HEK293 (cell line): ENCODE results near the gene ADIRF.
A peak's percentile ranks its signal among the peaks of the same experiment; 100 is the strongest.

Experiments used
- KLF1 ChIP-seq: fragments of 450-650 bp; formaldehyde crosslinking; IDR thresholded peaks from 2 replicates; pipeline ENCODE4 v1.5.1; 2016; ENCODE audit warnings: missing biosample characterization, missing genetic modification characterization
- PATZ1 ChIP-seq: fragments of 450-650 bp; formaldehyde crosslinking; IDR thresholded peaks from 2 replicates; pipeline ENCODE4 v1.5.1; 2016; ENCODE audit warnings: missing biosample characterization, missing genetic modification characterization
- PRDM4 ChIP-seq: fragments of 450-650 bp; formaldehyde crosslinking; IDR thresholded peaks from 2 replicates; pipeline ENCODE4 v1.5.1; 2017; ENCODE audit warnings: missing biosample characterization, missing genetic modification characterization
- SP2 ChIP-seq: fragments of 450-650 bp; formaldehyde crosslinking; IDR thresholded peaks from 2 replicates; pipeline ENCODE4 v1.5.1; 2016; ENCODE audit warnings: missing biosample characterization, missing genetic modification characterization
- ZBTB10 ChIP-seq: fragments of 450-650 bp; formaldehyde crosslinking; IDR thresholded peaks from 2 replicates; pipeline ENCODE4 v1.5.1; 2016; ENCODE audit warnings: missing biosample characterization, missing genetic modification characterization
- ZNF138 ChIP-seq: fragments of 450-650 bp; formaldehyde crosslinking; IDR thresholded peaks from 2 replicates; pipeline ENCODE4 v1.5.1; 2016; ENCODE audit warnings: missing biosample characterization, missing genetic modification characterization, borderline replicate concordance
- ZNF266 ChIP-seq: fragments of 450-650 bp; formaldehyde crosslinking; IDR thresholded peaks from 2 replicates; pipeline ENCODE4 v1.5.1; 2016; ENCODE audit warnings: missing biosample characterization, missing genetic modification characterization, low read depth
- ZNF311 ChIP-seq: fragments of 450-650 bp; formaldehyde crosslinking; IDR thresholded peaks from 2 replicates; pipeline ENCODE4 v1.5.1; 2017; ENCODE audit warnings: missing biosample characterization, missing genetic modification characterization, borderline replicate concordance
- ZNF398 ChIP-seq: fragments of 450-650 bp; formaldehyde crosslinking; IDR thresholded peaks from 2 replicates; pipeline ENCODE4 v1.5.1; 2017; ENCODE audit warnings: missing biosample characterization, missing genetic modification characterization
- ZNF488 ChIP-seq: fragments of 450-650 bp; formaldehyde crosslinking; IDR thresholded peaks from 2 replicates; pipeline ENCODE4 v1.5.1; 2016; ENCODE audit warnings: missing biosample characterization, missing genetic modification characterization
- ZNF518A ChIP-seq: fragments of 450-650 bp; formaldehyde crosslinking; conservative IDR thresholded peaks from 2 replicates; pipeline ENCODE4 v1.5.1; 2016; ENCODE audit warnings: low read depth, missing biosample characterization, missing genetic modification characterization
- ZNF561 ChIP-seq: fragments of 450-650 bp; IDR thresholded peaks from 2 replicates; pipeline ENCODE4 v1.5.1; 2018; ENCODE audit warnings: missing biosample characterization, missing genetic modification characterization, borderline replicate concordance
- ZNF610 ChIP-seq: fragments of 450-650 bp; formaldehyde crosslinking; IDR thresholded peaks from 2 replicates; pipeline ENCODE4 v1.5.1; 2016; ENCODE audit warnings: missing biosample characterization, missing genetic modification characterization, borderline replicate concordance
- ZSCAN16 ChIP-seq: fragments of 450-650 bp; formaldehyde crosslinking; IDR thresholded peaks from 2 replicates; pipeline ENCODE4 v1.5.1; 2016; ENCODE audit warnings: missing biosample characterization, missing genetic modification characterization
- ZSCAN30 ChIP-seq: fragments of 450-650 bp; IDR thresholded peaks from 2 replicates; pipeline ENCODE4 v1.5.1; 2018; ENCODE audit warnings: missing biosample characterization, mild to moderate bottlenecking, missing genetic modification characterization, moderate library complexity
- ZSCAN4 ChIP-seq: fragments of 450-650 bp; formaldehyde crosslinking; IDR thresholded peaks from 2 replicates; pipeline ENCODE4 v1.5.1; 2017; ENCODE audit warnings: missing biosample characterization, missing genetic modification characterization
- TF ChIP-seq, protein P1 (sequence below): fragments of 450-650 bp; formaldehyde crosslinking; IDR thresholded peaks from 2 replicates; pipeline ENCODE4 v1.5.1; 2016; ENCODE audit warnings: missing biosample characterization, missing genetic modification characterization

ADIRF gene

GRCh38 chr10:86960003-86960862 lies 8.0 kb upstream of the ADIRF start (continued):
- no peak for TF ChIP-seq PRDM4 (tag by site-specific recombination)
- no peak for TF ChIP-seq ZSCAN30 (tag by site-specific recombination)
- TF ChIP-seq ZNF398, result no peak
- no peak for TF ChIP-seq ZSCAN16 (tag by site-specific recombination)
- no peak for TF ChIP-seq ZNF311 (tag by site-specific recombination)
- no peak for TF ChIP-seq ZBTB10
- TF ChIP-seq, protein P1, sequence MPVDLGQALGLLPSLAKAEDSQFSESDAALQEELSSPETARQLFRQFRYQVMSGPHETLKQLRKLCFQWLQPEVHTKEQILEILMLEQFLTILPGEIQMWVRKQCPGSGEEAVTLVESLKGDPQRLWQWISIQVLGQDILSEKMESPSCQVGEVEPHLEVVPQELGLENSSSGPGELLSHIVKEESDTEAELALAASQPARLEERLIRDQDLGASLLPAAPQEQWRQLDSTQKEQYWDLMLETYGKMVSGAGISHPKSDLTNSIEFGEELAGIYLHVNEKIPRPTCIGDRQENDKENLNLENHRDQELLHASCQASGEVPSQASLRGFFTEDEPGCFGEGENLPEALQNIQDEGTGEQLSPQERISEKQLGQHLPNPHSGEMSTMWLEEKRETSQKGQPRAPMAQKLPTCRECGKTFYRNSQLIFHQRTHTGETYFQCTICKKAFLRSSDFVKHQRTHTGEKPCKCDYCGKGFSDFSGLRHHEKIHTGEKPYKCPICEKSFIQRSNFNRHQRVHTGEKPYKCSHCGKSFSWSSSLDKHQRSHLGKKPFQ (tag by site-specific recombination), result no peak
- 0 out of 2 replicates have a peak, but pooled peaks have one; percentile 35 for TF ChIP-seq ZNF610 (tag by site-specific recombination)
- peak; percentile 47 for TF ChIP-seq SP2 (tag by site-specific recombination)
- TF ChIP-seq KLF1 (tag by site-specific recombination), result peak; percentile 90
- TF ChIP-seq ZSCAN4 (tag by site-specific recombination), result peak; percentile 82
- no peak for TF ChIP-seq ZNF518A (tag by site-specific recombination)
- no peak for TF ChIP-seq ZNF488 (tag by site-specific recombination)
- TF ChIP-seq ZNF266 (tag by site-specific recombination), result no peak
- no peak for TF ChIP-seq ZNF561 (tag by site-specific recombination)
- no peak for TF ChIP-seq ZNF138 (tag by site-specific recombination)
- peak; percentile 75 for TF ChIP-seq PATZ1
